Glutamatergic neuron (in vitro differentiated cells): Measurements from ENCODE around the gene PHACTR2. TPM values are rescaled to one million over a fixed set of nuclear protein-coding genes. Genes with fewer than 3 reads are reported as not detected.
"Not testable (repeated sequence)": the region's sequence is repeated elsewhere in the genome, so short reads cannot be mapped to it uniquely, and the experiment has no call there.

Experiments
- DNase-seq: peaks from one replicate; pipeline ENCODE4 v3.0.0; 2022
- H3K27ac Mint-ChIP-seq: one replicate; pipeline ENCODE4 v1.8.0; 2020; ENCODE audit warnings: mild to moderate bottlenecking, mixed read lengths, inconsistent platforms; ENCODE audit not compliant: unreplicated experiment
- H3K27me3 Mint-ChIP-seq: one replicate; pipeline ENCODE4 v1.8.0; 2020; ENCODE audit warnings: mild to moderate bottlenecking, moderate library complexity, mixed read lengths, inconsistent platforms; ENCODE audit not compliant: unreplicated experiment
- H3K36me3 Mint-ChIP-seq: one replicate; pipeline ENCODE4 v1.8.0; 2020; ENCODE audit warnings: mild to moderate bottlenecking, mixed read lengths, inconsistent platforms; ENCODE audit not compliant: unreplicated experiment
- H3K4me1 Mint-ChIP-seq: one replicate; pipeline ENCODE4 v1.8.0; 2020; ENCODE audit warnings: mild to moderate bottlenecking, low read depth, mixed read lengths, inconsistent platforms; ENCODE audit not compliant: unreplicated experiment
- H3K4me3 Mint-ChIP-seq: one replicate; pipeline ENCODE4 v1.8.0; 2020; ENCODE audit warnings: mild to moderate bottlenecking, mixed read lengths, inconsistent platforms; ENCODE audit not compliant: unreplicated experiment
- H3K9me3 Mint-ChIP-seq: one replicate; pipeline ENCODE4 v1.8.0; 2020; ENCODE audit warnings: mild to moderate bottlenecking, moderate library complexity, mixed read lengths, inconsistent platforms; ENCODE audit not compliant: unreplicated experiment
- CTCF ChIP-seq: fragments of 200-600 bp; sonication (generic); IDR thresholded peaks from one replicate; pipeline ENCODE4 v1.5.0; 2021; ENCODE audit not compliant: partially characterized antibody, unreplicated experiment
- total RNA-seq: library from RNA; stranded (reverse); fragmentation: NEBNext Ultra II Directional; extraction: Animal tissue kit (Norgen Biotek cat#: 25700); gene quantifications from one replicate; pipeline ENCODE4 v1.2.1, GENCODE V29; 2021; ENCODE audit not compliant: unreplicated experiment

The PHACTR2 gene
- total RNA-seq, 1 donor from 2014 or later = 9.7 TPM

DNA sequence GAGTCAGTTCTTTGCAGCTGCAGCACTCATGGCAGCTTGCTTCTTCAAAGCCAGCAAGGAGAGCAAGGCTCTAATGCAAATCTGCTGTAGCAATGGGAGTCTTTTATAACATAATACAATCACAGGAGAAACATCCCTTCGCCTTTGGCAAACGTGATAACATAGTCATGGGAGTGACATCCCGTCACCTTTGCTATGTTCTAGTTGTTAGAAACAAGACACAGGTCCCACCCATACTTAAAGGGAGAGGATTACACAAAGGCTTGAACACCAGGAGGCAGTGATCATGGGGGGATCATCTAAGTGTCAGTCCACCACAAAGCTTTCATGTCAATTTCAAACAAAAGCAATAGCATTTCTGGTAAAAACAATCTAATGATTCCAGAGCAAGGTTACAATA, 40.1 kb upstream of the PHACTR2 start:
- Mint-ChIP-seq H3K36me3 (no peaks in the 10 kb centered on the region), H3K4me1 (no peaks in the 10 kb centered on the region), H3K4me3 (no peak overlapping the region), H3K27me3 (no peaks in the 10 kb centered on the region), H3K27ac (no peak overlapping the region), H3K9me3 (peaks cover 2% of the 10 kb centered on the region)
- DNase-seq = no peak
- TF ChIP-seq CTCF = no peak

DNA sequence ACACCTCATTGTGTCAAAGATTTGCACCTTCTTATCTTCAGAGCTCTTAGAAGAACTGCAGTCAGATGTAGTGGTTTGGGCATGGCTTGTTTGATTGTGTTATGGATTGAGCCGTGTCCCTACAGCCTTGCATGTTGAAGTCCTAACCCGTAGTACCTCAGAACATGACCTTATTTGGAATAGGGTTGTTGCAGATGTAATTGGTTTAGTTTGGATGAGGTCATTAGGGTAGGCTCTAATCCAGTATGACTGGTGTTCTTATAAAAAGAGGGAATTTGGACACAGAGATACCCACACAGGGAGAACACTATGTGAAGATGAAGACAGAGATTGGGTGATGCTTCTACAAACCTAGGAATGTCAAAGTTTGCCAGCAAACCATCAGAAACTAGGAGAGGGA, 35.4 kb upstream of the PHACTR2 start:
- H3K36me3 Mint-ChIP-seq = no peaks in the 10 kb centered on the region
- peaks cover 2% of the 10 kb centered on the region for H3K9me3 Mint-ChIP-seq
- H3K27me3 Mint-ChIP-seq = no peaks in the 10 kb centered on the region
- no peak overlapping the region for H3K4me3 Mint-ChIP-seq
- no peak for DNase-seq
- no peak for TF ChIP-seq CTCF
- no peaks in the 10 kb centered on the region for H3K4me1 Mint-ChIP-seq
- H3K27ac Mint-ChIP-seq = no peak overlapping the region

GRCh38 chr6:143647191-143647590, 30.6 kb upstream of the PHACTR2 start:
- Mint-ChIP-seq H3K4me3 (no peak overlapping the region), H3K9me3 (no peaks in the 10 kb centered on the region), H3K27ac (no peak overlapping the region), H3K4me1 (no peaks in the 10 kb centered on the region), H3K36me3 (no peaks in the 10 kb centered on the region), H3K27me3 (peaks cover 2% of the 10 kb centered on the region)
- DNase-seq = no peak
- TF ChIP-seq CTCF = no peak

DNA sequence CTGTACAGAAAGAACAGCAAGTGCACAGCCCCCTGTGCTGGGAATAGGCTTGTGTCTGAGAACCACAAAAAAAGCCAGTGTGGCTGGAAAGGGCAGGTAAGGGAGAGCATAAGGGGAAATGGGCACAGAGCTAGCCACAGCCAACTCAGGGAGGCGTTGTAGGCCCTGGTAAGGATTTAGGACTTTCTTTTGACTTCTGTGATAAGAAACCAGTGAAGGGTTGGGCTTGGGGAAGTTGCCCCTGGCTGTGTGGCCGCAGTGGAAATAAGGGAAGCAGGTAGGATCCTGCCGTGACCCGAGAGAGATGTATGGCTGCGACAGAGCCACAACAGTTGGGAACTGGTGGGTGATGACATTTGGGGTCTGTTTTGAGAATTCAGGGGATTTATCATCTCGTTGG, 30.0 kb upstream of the PHACTR2 start:
- H3K9me3 Mint-ChIP-seq = no peaks in the 10 kb centered on the region
- no peak overlapping the region for H3K4me3 Mint-ChIP-seq
- H3K27ac Mint-ChIP-seq = no peak overlapping the region
- no peaks in the 10 kb centered on the region for H3K36me3 Mint-ChIP-seq
- H3K4me1 Mint-ChIP-seq = no peaks in the 10 kb centered on the region
- TF ChIP-seq CTCF = no peak
- H3K27me3 Mint-ChIP-seq = peaks cover 2% of the 10 kb centered on the region
- no peak for DNase-seq

DNA sequence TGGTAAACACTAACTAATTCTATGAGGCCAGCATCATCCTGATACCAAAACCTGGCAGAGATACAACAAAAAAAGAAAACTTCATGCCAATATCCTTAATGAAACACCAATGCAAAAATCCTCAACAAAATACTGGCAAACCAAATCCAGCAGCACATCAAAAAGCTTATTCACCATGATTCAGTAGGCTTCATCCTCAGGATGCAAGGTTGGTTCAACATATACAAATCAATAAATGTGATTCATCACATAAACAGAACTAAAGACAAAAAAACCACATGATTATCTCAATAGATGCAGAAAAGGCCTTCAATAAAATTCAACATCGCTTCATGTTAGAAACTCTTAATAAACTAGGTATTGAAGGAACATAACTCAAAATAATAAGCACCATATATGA, 28.4 kb upstream of the PHACTR2 start:
- not testable (repeated sequence) for H3K9me3 Mint-ChIP-seq, H3K4me3 Mint-ChIP-seq, H3K27ac Mint-ChIP-seq, H3K36me3 Mint-ChIP-seq, H3K4me1 Mint-ChIP-seq, DNase-seq, H3K27me3 Mint-ChIP-seq

- not testable (repeated sequence) for H3K9me3 Mint-ChIP-seq, H3K36me3 Mint-ChIP-seq, H3K27ac Mint-ChIP-seq, DNase-seq, H3K4me1 Mint-ChIP-seq, H3K27me3 Mint-ChIP-seq, H3K4me3 Mint-ChIP-seq
These were observed 26.4 kb upstream of the PHACTR2 start for GRCh38 chr6:143651328-143651727.
